ENCODE results near the gene LDLRAD2. TPM values are rescaled to one million over a fixed set of nuclear protein-coding genes. Genes with fewer than 3 reads are reported as not detected.

LDLRAD2 gene
- total RNA-seq, 1 experiment from 2014 or later: not detected

GRCh38 chr1:21801100-21801499 lies 11.0 kb upstream of the LDLRAD2 start:
- no peaks in the 10 kb centered on the region for H3K9me2 ChIP-seq (ENCODE audit: insufficient read depth)
- ChIA-PET CTCF (interaction anchor here (0.6 kb wide), 1 partner anchor 38 kb away, joined by 3 read pairs; no protein-coding TSS in a partner anchor), POLR2A (no interaction called here), RAD21 (ENCODE audit: low non-redundant PET in 1 of 2, low total read pairs in 2 of 2, uncharacterized antibody in 2 of 2, unreplicated experiment in 2 of 2) (no interaction called here)
- no peak overlapping the region for H3K9ac ChIP-seq (ENCODE audit: low read length)
- H3K4me3 ChIP-seq (replicated peaks in 1 of 2; ENCODE audit: low read depth in 1 of 2, low read length in 2 of 2): no peak overlapping the region
- no peaks in the 10 kb centered on the region for H3K36me3 ChIP-seq (ENCODE audit: control insufficient read depth in 1 of 2, insufficient read depth in 2 of 2, low read length in 2 of 2)
- ATAC-seq (no peak), DNase-seq (ENCODE audit: low read depth, low spot score) (no peak)
- peaks cover 0 to 16% of the 10 kb centered on the region in 2 experiments; a peak in 2 of 4 replicates for H3K4me1 ChIP-seq (ENCODE audit: control insufficient read depth in 1 of 2, insufficient read depth in 2 of 2, low read length in 2 of 2)
- intact Hi-C loops (cut with micrococcal nuclease): no loop called here
- no peaks in the 10 kb centered on the region for H3K9me3 ChIP-seq (ENCODE audit: control insufficient read depth in 1 of 2, insufficient read depth in 1 of 2, low read depth in 1 of 2, low read length in 2 of 2)
- no peak for TF ChIP-seq SRF (IDR thresholded peaks at IDR 0.05; ENCODE audit: low read depth)
- 0 out of 2 replicates have a peak, but pooled peaks have one; percentile 36 for TF ChIP-seq JUND (IDR thresholded peaks at IDR 0.05)
- TF ChIP-seq SP1 (IDR thresholded peaks at IDR 0.05; ENCODE audit: low read depth): 0 out of 2 replicates have a peak, but pooled peaks have one; percentile 7
- no peak for TF ChIP-seq ATF3 (IDR thresholded peaks at IDR 0.05)
- peak; percentile 65; the same call in 1 of the 2 replicates for TF ChIP-seq FOSL1 (IDR thresholded peaks at IDR 0.05; ENCODE audit: low read depth)
- no peaks in the 10 kb centered on the region for H4K20me1 ChIP-seq (ENCODE audit: insufficient read depth)
- H2AFZ ChIP-seq (ENCODE audit: low read depth, low read length, poor library complexity, severe bottlenecking): no peak overlapping the region
- peak overlapping the region; percentile 2; the same call in 1 of the 2 replicates for H3K4me2 ChIP-seq (ENCODE audit: low read length)
- no peaks in the 10 kb centered on the region for H3K79me2 ChIP-seq (ENCODE audit: insufficient read depth, low read length)
- no TSS peak for BruUV-seq (replicated peaks)
- no peak overlapping the region for H3K27ac ChIP-seq (ENCODE audit: low read depth, low read length)
- no peaks in the 10 kb centered on the region for H3K27me3 ChIP-seq (ENCODE audit: insufficient read depth, low read length)

- ATAC-seq (no peak), DNase-seq (ENCODE audit: low read depth, low spot score) (no peak)
- no peaks in the 10 kb centered on the region for H4K20me1 ChIP-seq (ENCODE audit: insufficient read depth)
- ChIA-PET RAD21 (ENCODE audit: low non-redundant PET in 1 of 2, low total read pairs in 2 of 2, uncharacterized antibody in 2 of 2, unreplicated experiment in 2 of 2) (no interaction called here), POLR2A (no interaction called here), CTCF (no interaction called here)
- no peaks in the 10 kb centered on the region for H3K9me2 ChIP-seq (ENCODE audit: insufficient read depth)
- no TSS peak for BruUV-seq (replicated peaks)
- H3K9me3 ChIP-seq (ENCODE audit: control insufficient read depth in 1 of 2, insufficient read depth in 1 of 2, low read depth in 1 of 2, low read length in 2 of 2): no peaks in the 10 kb centered on the region
- TF ChIP-seq RAD21 (IDR thresholded peaks at IDR 0.05; ENCODE audit: low read depth): no peak
- TF ChIP-seq SIN3A (IDR thresholded peaks at IDR 0.05; ENCODE audit: low read depth): no peak
- no peak for TF ChIP-seq EZH2 (IDR thresholded peaks at IDR 0.05)
- TF ChIP-seq FOSL1 (IDR thresholded peaks at IDR 0.05; ENCODE audit: low read depth): no peak
- TF ChIP-seq, protein P1, sequence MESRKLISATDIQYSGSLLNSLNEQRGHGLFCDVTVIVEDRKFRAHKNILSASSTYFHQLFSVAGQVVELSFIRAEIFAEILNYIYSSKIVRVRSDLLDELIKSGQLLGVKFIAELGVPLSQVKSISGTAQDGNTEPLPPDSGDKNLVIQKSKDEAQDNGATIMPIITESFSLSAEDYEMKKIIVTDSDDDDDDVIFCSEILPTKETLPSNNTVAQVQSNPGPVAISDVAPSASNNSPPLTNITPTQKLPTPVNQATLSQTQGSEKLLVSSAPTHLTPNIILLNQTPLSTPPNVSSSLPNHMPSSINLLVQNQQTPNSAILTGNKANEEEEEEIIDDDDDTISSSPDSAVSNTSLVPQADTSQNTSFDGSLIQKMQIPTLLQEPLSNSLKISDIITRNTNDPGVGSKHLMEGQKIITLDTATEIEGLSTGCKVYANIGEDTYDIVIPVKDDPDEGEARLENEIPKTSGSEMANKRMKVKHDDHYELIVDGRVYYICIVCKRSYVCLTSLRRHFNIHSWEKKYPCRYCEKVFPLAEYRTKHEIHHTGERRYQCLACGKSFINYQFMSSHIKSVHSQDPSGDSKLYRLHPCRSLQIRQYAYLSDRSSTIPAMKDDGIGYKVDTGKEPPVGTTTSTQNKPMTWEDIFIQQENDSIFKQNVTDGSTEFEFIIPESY (IDR thresholded peaks at IDR 0.05; ENCODE audit: extremely low read depth, insufficient replicate concordance, low read length): no peak
- no peak for TF ChIP-seq POLR2A (IDR thresholded peaks at IDR 0.05; ENCODE audit: borderline replicate concordance, extremely low read depth, insufficient read depth, insufficient read length)
- TF ChIP-seq ATF3 (IDR thresholded peaks at IDR 0.05): no peak
- intact Hi-C loops (cut with micrococcal nuclease): no loop called here
- H3K4me2 ChIP-seq (ENCODE audit: low read length): no peak overlapping the region
- no peak overlapping the region for H3K27ac ChIP-seq (ENCODE audit: low read depth, low read length)
- no peak overlapping the region for H3K9ac ChIP-seq (ENCODE audit: low read length)
- H3K27me3 ChIP-seq (ENCODE audit: insufficient read depth, low read length): no peaks in the 10 kb centered on the region
- H3K4me3 ChIP-seq (replicated peaks in 1 of 2; ENCODE audit: low read depth in 1 of 2, low read length in 2 of 2): no peak overlapping the region
- H3K79me2 ChIP-seq (ENCODE audit: insufficient read depth, low read length): no peaks in the 10 kb centered on the region
- peaks cover 0 to 16% of the 10 kb centered on the region in 2 experiments; a peak in 2 of 4 replicates for H3K4me1 ChIP-seq (ENCODE audit: control insufficient read depth in 1 of 2, insufficient read depth in 2 of 2, low read length in 2 of 2)
- H2AFZ ChIP-seq (ENCODE audit: low read depth, low read length, poor library complexity, severe bottlenecking): no peak overlapping the region
- no peaks in the 10 kb centered on the region for H3K36me3 ChIP-seq (ENCODE audit: control insufficient read depth in 1 of 2, insufficient read depth in 2 of 2, low read length in 2 of 2)
These were observed 7.5 kb upstream of the LDLRAD2 start for GRCh38 chr1:21804536-21804935.

All from HCT116 (cell line).